ENCODE measurements around the gene CHADL.
"Not testable (repeated sequence)": the region's sequence is repeated elsewhere in the genome, so short reads cannot be mapped to it uniquely, and the experiment has no call there.

Gene CHADL

DNA sequence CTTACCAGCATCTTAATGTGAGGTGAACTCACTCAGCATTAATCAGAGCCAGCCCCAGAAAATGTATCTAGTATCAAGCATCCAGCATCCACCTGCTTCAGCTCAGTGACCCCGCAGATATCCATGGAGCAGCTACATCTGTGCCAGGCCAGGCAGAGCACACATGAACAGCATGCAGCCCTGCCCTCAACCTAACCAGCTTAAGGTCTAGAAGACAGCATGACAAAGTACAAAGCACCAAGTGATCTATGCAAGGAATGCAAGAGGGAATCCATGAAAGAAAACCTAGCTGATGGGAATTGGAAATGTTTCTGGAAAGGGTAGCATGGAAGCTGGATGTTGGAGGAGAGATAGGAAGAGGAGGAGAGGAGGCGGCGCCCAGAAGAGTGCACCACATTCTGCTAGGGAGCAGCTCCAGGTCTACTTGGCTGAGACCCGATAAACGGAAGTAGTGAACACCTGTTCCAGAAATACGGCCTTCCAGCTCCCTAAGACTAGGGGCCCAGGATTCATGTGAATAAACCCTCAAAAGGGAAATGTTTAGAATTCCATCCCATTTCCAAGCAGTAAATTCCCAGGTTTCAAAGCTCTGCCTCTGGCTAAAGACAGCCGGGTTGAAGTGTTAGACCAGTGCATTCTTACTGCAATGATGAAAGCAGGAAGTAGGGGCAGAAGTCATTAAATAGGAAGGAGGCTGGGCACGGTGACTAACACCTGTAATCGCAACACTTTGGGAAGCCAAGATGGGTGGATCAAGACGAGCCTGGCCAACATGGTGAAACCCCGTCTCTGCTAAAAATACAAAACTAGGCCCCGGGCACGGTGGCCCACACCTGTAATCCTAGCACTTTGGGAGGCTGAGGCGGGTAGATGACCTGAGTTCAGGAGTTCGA lies 59.1 kb downstream of the CHADL start:
- DNase-seq: no peak

DNA sequence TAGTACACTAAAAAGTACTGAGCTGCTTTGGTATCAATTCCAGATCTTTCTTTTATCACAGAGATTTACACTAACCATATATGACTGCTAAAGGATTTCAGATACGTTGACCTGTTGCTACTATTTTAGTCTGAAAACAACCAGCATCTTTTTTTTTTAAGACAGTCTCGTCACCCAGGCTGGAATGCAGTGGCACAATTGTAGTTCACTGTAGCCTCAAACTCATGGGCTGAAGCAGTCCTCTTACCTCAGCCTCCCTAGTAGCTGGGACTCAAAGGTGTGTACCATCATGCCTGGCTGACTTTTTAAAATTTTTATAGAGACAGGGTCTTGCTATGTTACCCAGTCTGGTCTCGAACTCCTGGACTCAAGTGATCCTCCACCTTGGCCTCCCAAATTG lies 59.8 kb downstream of the CHADL start:
- DNase-seq: no peak

DNA sequence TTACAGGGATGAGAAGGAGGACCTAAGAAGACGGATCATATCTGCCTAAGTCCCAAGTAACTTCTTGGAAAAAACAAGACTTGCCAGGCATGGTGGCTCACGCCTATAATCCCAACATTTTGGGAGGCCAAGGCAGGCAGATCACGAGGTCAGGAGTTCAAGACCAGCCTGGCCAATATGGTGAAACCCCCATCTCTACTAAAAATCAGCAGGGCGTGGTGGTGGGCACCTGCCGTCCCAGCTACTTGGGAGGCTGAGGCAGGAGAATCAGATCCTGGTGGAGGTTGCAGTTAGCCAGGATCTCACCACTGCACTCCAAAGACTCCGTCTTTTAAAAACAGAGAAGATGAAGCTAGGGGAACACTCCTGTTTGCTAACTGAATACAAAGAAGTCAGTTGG lies 60.4 kb downstream of the CHADL start:
- DNase-seq: not testable (repeated sequence)
